OCI-LY7 (cell line): Measurements from ENCODE around the gene SSBP2. TPM values are rescaled to one million over a fixed set of nuclear protein-coding genes. Genes with fewer than 3 reads are reported as not detected.
A peak's percentile ranks its signal among the peaks of the same experiment; 100 is the strongest.
"Not testable (repeated sequence)": the region's sequence is repeated elsewhere in the genome, so short reads cannot be mapped to it uniquely, and the experiment has no call there.

Experiments
- BruUV-seq: library from RNA; stranded (reverse); fragments of 400-500 nt; replicated peaks from 2 replicates; lab custom pipeline; 2021; lab: Mats Ljungman, UMichigan
- CTCF ChIA-PET: fragments of 300-600 bp; sonication (Branson Sonifier 250); formaldehyde crosslinking; loops from one replicate; lab custom pipeline; 2022; ENCODE audit warnings: antibody characterized with exemption; ENCODE audit not compliant: unreplicated experiment; lab: Charles Lee
- POLR2A ChIA-PET: fragments of 300-600 bp; sonication (Branson Sonifier 250); formaldehyde crosslinking; loops from one replicate; lab custom pipeline; 2022; ENCODE audit warnings: antibody characterized with exemption; lab: Charles Lee
- DNase-seq: peaks from one replicate; pipeline ENCODE4 v3.0.0-alpha.2; 2015; ENCODE audit warnings: low spot score
- H2AFZ ChIP-seq: fragments of 200-600 bp; sonication (generic), shearing (Covaris generic); 2 replicates; pipeline ENCODE4 v1.6.1; 2014; ENCODE audit warnings: mild to moderate bottlenecking, antibody characterized with exemption, low read length, moderate library complexity
- H3K27ac ChIP-seq: fragments of 200-600 bp; sonication (generic); 2 replicates; pipeline ENCODE4 v1.5.1; 2014; ENCODE audit warnings: mixed run types, low read depth, mild to moderate bottlenecking, moderate library complexity, low read length, inconsistent platforms; ENCODE audit not compliant: poor library complexity, severe bottlenecking
- H3K36me3 ChIP-seq: fragments of 200-600 bp; sonication (generic); 2 replicates; pipeline ENCODE4 v1.6.1; 2014; ENCODE audit warnings: mild to moderate bottlenecking, antibody characterized with exemption, low read length, moderate library complexity, mixed read lengths; ENCODE audit not compliant: insufficient read depth
- H3K4me1 ChIP-seq: fragments of 200-600 bp; sonication (generic); 2 replicates; pipeline ENCODE4 v1.5.1; 2014; ENCODE audit warnings: mild to moderate bottlenecking, low read length; ENCODE audit not compliant: insufficient read depth, poor library complexity, severe bottlenecking
- H3K4me2 ChIP-seq: fragments of 200-600 bp; sonication (generic); 2 replicates; pipeline ENCODE4 v1.6.1; 2014; ENCODE audit warnings: mild to moderate bottlenecking, low read length
- H3K4me3 ChIP-seq: fragments of 200-600 bp; sonication (generic); 2 replicates; pipeline ENCODE4 v1.5.1; 2014; ENCODE audit warnings: mild to moderate bottlenecking, low read depth, low read length; ENCODE audit not compliant: poor library complexity, severe bottlenecking
- H3K79me2 ChIP-seq: fragments of 200-600 bp; sonication (generic); 2 replicates; pipeline ENCODE4 v1.6.1; 2016; ENCODE audit warnings: low read depth, mild to moderate bottlenecking, low read length, moderate library complexity, mixed read lengths; ENCODE audit not compliant: insufficient read depth
- H3K9me2 ChIP-seq: fragments of 200-600 bp; sonication (generic); 2 replicates; pipeline ENCODE4 v1.6.1; 2016; ENCODE audit warnings: mild to moderate bottlenecking, low read length, mixed read lengths; ENCODE audit not compliant: insufficient read depth
- H3K9me3 ChIP-seq: fragments of 200-600 bp; sonication (generic); 2 replicates; pipeline ENCODE4 v1.6.1; 2014; ENCODE audit warnings: mild to moderate bottlenecking, mixed run types, low read length, mixed read lengths
- H4K20me1 ChIP-seq: fragments of 200-600 bp; sonication (generic); 2 replicates; pipeline ENCODE4 v1.6.1; 2014; ENCODE audit warnings: mild to moderate bottlenecking, antibody characterized with exemption, low read length, moderate library complexity, mixed read lengths; ENCODE audit not compliant: insufficient read depth
- CTCF ChIP-seq: fragments of 200-600 bp; sonication (generic); conservative IDR thresholded peaks from 2 replicates; pipeline ENCODE4 v1.5.1; 2014; ENCODE audit warnings: mild to moderate bottlenecking, antibody characterized with exemption, low read length, moderate library complexity, mixed read lengths
- EZH2phosphoT487 ChIP-seq: fragments of 200-600 bp; sonication (generic); IDR thresholded peaks from 2 replicates; pipeline ENCODE4 v1.6.1; 2018; ENCODE audit warnings: low read depth, borderline replicate concordance, mild to moderate bottlenecking, mixed run types, antibody characterized with exemption, low read length, moderate library complexity, mixed read lengths
- intact Hi-C: fragments of 100-400 bp; cut with micrococcal nuclease; formaldehyde crosslinking; loops from one replicate; pipeline ENCODE4 v1.10.0; 2022; ENCODE audit not compliant: unreplicated experiment
- total RNA-seq, 2 experiments: library from RNA; depleted of rRNA in 1 of 2; stranded (reverse); fragments of >200 nt in 1 of 2; shearing (Covaris generic) in 1 of 2; gene quantifications; 2 replicates each; pipeline ENCODE4 v1.2.3, GENCODE V29; 2014 to 2022

The SSBP2 gene
- total RNA-seq, 2 experiments from 2014 or later: 140 to 172 TPM

DNA sequence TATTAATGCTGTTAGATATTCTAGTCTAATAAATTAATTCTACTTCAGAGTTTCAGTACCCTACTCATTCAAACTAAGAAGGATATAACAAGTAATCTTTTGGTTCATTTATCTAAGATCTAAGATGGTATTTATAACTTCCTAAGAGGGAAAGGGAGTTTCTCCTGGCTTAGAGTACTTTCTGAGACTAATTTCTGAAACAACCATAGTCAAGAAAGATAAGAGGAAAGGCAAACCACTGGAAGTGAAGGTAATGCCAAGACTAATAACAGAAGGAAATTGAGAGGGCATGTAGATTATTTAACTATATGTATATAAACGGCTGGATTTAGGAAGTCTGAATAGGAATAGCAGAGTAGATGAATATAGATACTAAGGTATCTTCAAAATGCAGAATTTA is 244.5 kb downstream of the SSBP2 start:
- H3K79me2 ChIP-seq: peaks cover 24% of the 10 kb centered on the region; the same call in 1 of the 2 replicates
- no peaks in the 10 kb centered on the region for H4K20me1 ChIP-seq
- intact Hi-C loops: loop anchor here (2.0 to 10.0 kb wide), 3 partner anchors 331 to 718 kb away; no protein-coding TSS in a partner anchor
- CTCF ChIA-PET: no interaction called here
- POLR2A ChIA-PET: no interaction called here
- H2AFZ ChIP-seq: no peak overlapping the region
- H3K9me2 ChIP-seq: no peaks in the 10 kb centered on the region
- peaks cover 37% of the 10 kb centered on the region for H3K4me1 ChIP-seq
- TSS peak; percentile 2 for BruUV-seq
- no peak for DNase-seq
- TF ChIP-seq CTCF: no peak
- no peak for TF ChIP-seq EZH2phosphoT487
- no peak overlapping the region for H3K27ac ChIP-seq
- peaks cover 43% of the 10 kb centered on the region for H3K36me3 ChIP-seq
- H3K9me3 ChIP-seq: no peaks in the 10 kb centered on the region
- H3K4me2 ChIP-seq: no peak overlapping the region
- H3K4me3 ChIP-seq: no peak overlapping the region

GRCh38 chr5:81505672-81506071 is 245.2 kb downstream of the SSBP2 start:
- DNase-seq: no peak
- POLR2A ChIA-PET: interaction anchor here (0.6 kb wide), 1 partner anchor 891 kb away, joined by 4 read pairs; no protein-coding TSS in a partner anchor
- Histone ChIP-seq H3K27ac (no peak overlapping the region), H3K4me3 (no peak overlapping the region), H3K4me2 (no peak overlapping the region), H2AFZ (no peak overlapping the region), H3K79me2 (peaks cover 24% of the 10 kb centered on the region; the same call in 1 of the 2 replicates), H3K4me1 (peaks cover 37% of the 10 kb centered on the region), H3K9me3 (no peaks in the 10 kb centered on the region), H4K20me1 (no peaks in the 10 kb centered on the region), H3K36me3 (peaks cover 37% of the 10 kb centered on the region), H3K9me2 (no peaks in the 10 kb centered on the region)
- CTCF ChIA-PET: interaction anchor here (1.2 kb wide), 1 partner anchor 245 kb away, joined by 3 read pairs; the partner anchor contains the start of gene SSBP2
- intact Hi-C loops: loop anchor here (2.0 to 10.0 kb wide), 3 partner anchors 332 to 719 kb away; no protein-coding TSS in a partner anchor
- BruUV-seq: no TSS peak
- TF ChIP-seq EZH2phosphoT487 (no peak), CTCF (no peak)

- H3K4me3 ChIP-seq, H4K20me1 ChIP-seq, H3K27ac ChIP-seq, H3K4me2 ChIP-seq, BruUV-seq, CTCF ChIA-PET, H3K9me2 ChIP-seq, H2AFZ ChIP-seq, H3K9me3 ChIP-seq, DNase-seq: not testable (repeated sequence)
- Histone ChIP-seq H3K36me3 (peaks cover 37% of the 10 kb centered on the region), H3K4me1 (peaks cover 30% of the 10 kb centered on the region), H3K79me2 (peaks cover 24% of the 10 kb centered on the region; the same call in 1 of the 2 replicates)
- intact Hi-C loops: loop anchor here (10.0 kb wide), 1 partner anchor 721 kb away; no protein-coding TSS in a partner anchor
- POLR2A ChIA-PET: interaction anchor here (0.8 to 0.9 kb wide), 3 partner anchors 28 to 336 kb away, joined by 3 to 4 read pairs (median 3); no protein-coding TSS in a partner anchor
These were observed 247.3 kb downstream of the SSBP2 start for GRCh38 chr5:81503602-81504001.
